Measurements from ENCODE around the gene KLHDC9. TPM values are rescaled to one million over a fixed set of nuclear protein-coding genes. Genes with fewer than 3 reads are reported as not detected.
"Not testable (repeated sequence)": the region's sequence is repeated elsewhere in the genome, so short reads cannot be mapped to it uniquely, and the experiment has no call there.

The KLHDC9 gene
- total and polyA plus RNA-seq, 2 donors (not counting 1 experiment from before 2014, with no cell fraction given): 1.6 to 2.7 TPM

GRCh38 chr1:161059293-161059692 lies 38.9 kb upstream of the KLHDC9 start:
- H3K9ac ChIP-seq (ENCODE audit: low read length): no peak overlapping the region
- Mint-ChIP-seq H3K9me3 (ENCODE audit: insufficient read depth) (no peaks in the 10 kb centered on the region), H3K4me1 (peaks cover 42% of the 10 kb centered on the region), H3K27ac (peak overlapping the region; percentile 74), H3K4me3 (no peak overlapping the region), H3K27me3 (no peaks in the 10 kb centered on the region)
- no peak overlapping the region for H2AFZ ChIP-seq (ENCODE audit: insufficient read depth, low read depth, low read length, poor library complexity, severe bottlenecking)
- no peak overlapping the region for H3K4me2 ChIP-seq (replicated peaks; ENCODE audit: low read depth, low read length, poor library complexity, severe bottlenecking)
- H3K4me3 ChIP-seq (ENCODE audit: control extremely low read depth in 1 of 5, extremely low read depth in 1 of 5, insufficient read depth in 1 of 5, low read depth in 2 of 5, low read length in 4 of 5): no peak overlapping the region
- H3K9me3 ChIP-seq (ENCODE audit: control extremely low read depth in 1 of 3, control insufficient read depth in 2 of 3, insufficient read depth in 1 of 3, low read length in 2 of 3): no peaks in the 10 kb centered on the region
- no peaks in the 10 kb centered on the region for H3K27me3 ChIP-seq (replicated peaks in 1 of 4; ENCODE audit: control extremely low read depth in 1 of 4, control insufficient read depth in 3 of 4, insufficient read depth in 4 of 4, low read length in 3 of 4)
- peaks cover 3 to 61% of the 10 kb centered on the region in 2 experiments for H3K36me3 ChIP-seq (replicated peaks in 1 of 2; ENCODE audit: control extremely low read depth in 1 of 2, control insufficient read depth in 1 of 2, extremely low read depth in 1 of 2, insufficient read depth in 2 of 2, low read length in 1 of 2)
- TF ChIP-seq CTCF (IDR thresholded peaks at IDR 0.05) (no peak), EZH2 (IDR thresholded peaks at IDR 0.05; ENCODE audit: borderline replicate concordance, insufficient read depth, low read depth, low read length, poor library complexity, severe bottlenecking) (no peak)
- peaks cover 70% of the 10 kb centered on the region for H4K20me1 ChIP-seq (ENCODE audit: control insufficient read depth, insufficient read depth, low read length, poor library complexity, severe bottlenecking)
- ATAC-seq (ENCODE audit: low read depth) (no peak), DNase-seq (no peak)
- POLR2A ChIA-PET: no interaction called here
- CTCF ChIA-PET: interaction anchor here (0.6 kb wide), 1 partner anchor 357 kb away, joined by 3 read pairs; no protein-coding TSS in a partner anchor
- WGBS (ENCODE audit: insufficient coverage): 83% methylated on average over 1 of the region's 6 CpGs
- peaks cover 5 to 11% of the 10 kb centered on the region in 2 donors for H3K4me1 ChIP-seq (ENCODE audit: control insufficient read depth in 2 of 2, insufficient read depth in 2 of 2, low read length in 2 of 2)
- peaks cover 93% of the 10 kb centered on the region for H3K79me2 ChIP-seq (ENCODE audit: control insufficient read depth, insufficient read depth, low read length)
- intact Hi-C loops (cut with micrococcal nuclease): no loop called here
- peak overlapping the region in 1 of 2 donors; percentile 48 for H3K27ac ChIP-seq (ENCODE audit: low read length in 2 of 2)

GRCh38 chr1:161061419-161061818 lies 36.7 kb upstream of the KLHDC9 start:
- 80% methylated on average over 1 of the region's 4 CpGs for WGBS (ENCODE audit: insufficient coverage)
- Mint-ChIP-seq H3K9me3 (ENCODE audit: insufficient read depth) (no peaks in the 10 kb centered on the region), H3K4me3 (no peak overlapping the region), H3K27ac (no peak overlapping the region), H3K4me1 (peaks cover 50% of the 10 kb centered on the region), H3K27me3 (no peaks in the 10 kb centered on the region)
- Histone ChIP-seq H3K9ac (ENCODE audit: low read length) (no peak overlapping the region), H2AFZ (ENCODE audit: insufficient read depth, low read depth, low read length, poor library complexity, severe bottlenecking) (no peak overlapping the region), H3K27me3 (replicated peaks in 1 of 4; ENCODE audit: control extremely low read depth in 1 of 4, control insufficient read depth in 3 of 4, insufficient read depth in 4 of 4, low read length in 3 of 4) (no peaks in the 10 kb centered on the region), H4K20me1 (ENCODE audit: control insufficient read depth, insufficient read depth, low read length, poor library complexity, severe bottlenecking) (peaks cover 65% of the 10 kb centered on the region), H3K4me1 (ENCODE audit: control insufficient read depth in 2 of 2, insufficient read depth in 2 of 2, low read length in 2 of 2) (peaks cover 20 to 28% of the 10 kb centered on the region in 2 donors), H3K4me3 (ENCODE audit: control extremely low read depth in 1 of 5, extremely low read depth in 1 of 5, insufficient read depth in 1 of 5, low read depth in 2 of 5, low read length in 4 of 5) (no peak overlapping the region), H3K4me2 (replicated peaks; ENCODE audit: low read depth, low read length, poor library complexity, severe bottlenecking) (no peak overlapping the region), H3K27ac (ENCODE audit: low read length in 2 of 2) (no peak overlapping the region), H3K79me2 (ENCODE audit: control insufficient read depth, insufficient read depth, low read length) (peaks cover 96% of the 10 kb centered on the region), H3K9me3 (ENCODE audit: control extremely low read depth in 1 of 3, control insufficient read depth in 2 of 3, insufficient read depth in 1 of 3, low read length in 2 of 3) (no peaks in the 10 kb centered on the region), H3K36me3 (replicated peaks in 1 of 2; ENCODE audit: control extremely low read depth in 1 of 2, control insufficient read depth in 1 of 2, extremely low read depth in 1 of 2, insufficient read depth in 2 of 2, low read length in 1 of 2) (peaks cover 5 to 46% of the 10 kb centered on the region in 2 experiments)
- POLR2A ChIA-PET: interaction anchor here (0.8 kb wide), 1 partner anchor 40 kb away, joined by 3 read pairs; no protein-coding TSS in a partner anchor
- no peak for TF ChIP-seq CTCF (IDR thresholded peaks at IDR 0.05)
- DNase-seq (no peak), ATAC-seq (ENCODE audit: low read depth) (no peak)
- intact Hi-C loops (cut with micrococcal nuclease): no loop called here
- CTCF ChIA-PET: interaction anchor here (1.1 to 2.0 kb wide), 3 partner anchors 15 to 37 kb away, joined by 3 to 6 read pairs (median 4); partner anchors contain the start of gene KLHDC9

GRCh38 chr1:161063936-161064335 lies 34.2 kb upstream of the KLHDC9 start:
- peaks cover 66% of the 10 kb centered on the region for H4K20me1 ChIP-seq (ENCODE audit: control insufficient read depth, insufficient read depth, low read length, poor library complexity, severe bottlenecking)
- peaks cover 96% of the 10 kb centered on the region for H3K79me2 ChIP-seq (ENCODE audit: control insufficient read depth, insufficient read depth, low read length)
- H3K9me3 ChIP-seq (ENCODE audit: control extremely low read depth in 1 of 3, control insufficient read depth in 2 of 3, insufficient read depth in 1 of 3, low read length in 2 of 3); ATAC-seq (ENCODE audit: low read depth); H3K9me3 Mint-ChIP-seq (ENCODE audit: insufficient read depth); H3K9ac ChIP-seq (ENCODE audit: low read length); H3K27me3 ChIP-seq (replicated peaks in 1 of 4; ENCODE audit: control extremely low read depth in 1 of 4, control insufficient read depth in 3 of 4, insufficient read depth in 4 of 4, low read length in 3 of 4); H2AFZ ChIP-seq (ENCODE audit: insufficient read depth, low read depth, low read length, poor library complexity, severe bottlenecking); H3K4me2 ChIP-seq (replicated peaks; ENCODE audit: low read depth, low read length, poor library complexity, severe bottlenecking); intact Hi-C loops (cut with micrococcal nuclease); POLR2A ChIA-PET; H3K4me3 Mint-ChIP-seq; H3K27me3 Mint-ChIP-seq; DNase-seq; H3K4me3 ChIP-seq (ENCODE audit: control extremely low read depth in 1 of 5, extremely low read depth in 1 of 5, insufficient read depth in 1 of 5, low read depth in 2 of 5, low read length in 4 of 5): not testable (repeated sequence)
- H3K27ac Mint-ChIP-seq: peak overlapping the region; percentile 32
- H3K4me1 ChIP-seq (ENCODE audit: control insufficient read depth in 2 of 2, insufficient read depth in 2 of 2, low read length in 2 of 2): peaks cover 36 to 46% of the 10 kb centered on the region in 2 donors
- CTCF ChIA-PET: interaction anchor here (1.1 to 1.2 kb wide), 2 partner anchors 22 to 67 kb away, joined by 3 read pairs; no protein-coding TSS in a partner anchor
- peak overlapping the region in 1 of 2 donors; percentile 53 for H3K27ac ChIP-seq (ENCODE audit: low read length in 2 of 2)
- peaks cover 64% of the 10 kb centered on the region for H3K4me1 Mint-ChIP-seq
- WGBS (ENCODE audit: insufficient coverage): 100% methylated on average over 1 of the region's 6 CpGs
- peaks cover 5 to 39% of the 10 kb centered on the region in 2 experiments for H3K36me3 ChIP-seq (replicated peaks in 1 of 2; ENCODE audit: control extremely low read depth in 1 of 2, control insufficient read depth in 1 of 2, extremely low read depth in 1 of 2, insufficient read depth in 2 of 2, low read length in 1 of 2)
